K562 (cell line): ENCODE data around the gene NAA38. TPM values are rescaled to one million over a fixed set of nuclear protein-coding genes. Genes with fewer than 3 reads are reported as not detected.
A peak's percentile ranks its signal among the peaks of the same experiment; 100 is the strongest.

Source experiments
- ATAC-seq: fragments of 200-7000 bp; cut with Tn5 transposase; 3 replicates; pipeline ENCODE4 v1.9.1; 2020; ENCODE audit warnings: moderate library complexity
- BruUV-seq: library from RNA; stranded (reverse); fragments of 400-500 nt; replicated peaks from 2 replicates; lab custom pipeline; 2021; lab: Mats Ljungman, UMichigan
- CTCF ChIA-PET: fragments of 300-600 bp; formaldehyde crosslinking; extraction: SDS; loops from one replicate; lab custom pipeline; 2021; ENCODE audit warnings: low intra/inter-chr PET ratio; lab: Yijun Ruan, JAX
- POLR2A ChIA-PET: fragments of 300-600, 350-650 bp; sonication (Branson Sonifier 250); formaldehyde crosslinking; extraction: SDS; loops from one replicate; lab custom pipeline; 2021; ENCODE audit warnings: antibody characterized with exemption, inconsistent platforms; lab: Yijun Ruan, JAX
- DNase-seq, 4 experiments: peaks; one replicate each; pipeline versions ENCODE4 v3.0.0 to v3.0.0-alpha.2; 2011 to 2018; ENCODE audit warnings: low spot score in 3 of 4, mixed read lengths in 3 of 4; ENCODE audit errors: extremely low read depth in 1 of 4
- FAIRE-seq: peaks from 2 replicates; lab custom pipeline; 2011; peaks lifted over from hg19 to GRCh38; lab: Jason Lieb, UNC
- H2AFZ ChIP-seq: 2 replicates; pipeline ENCODE4 v1.6.0; 2011; ENCODE audit warnings: low read depth, low read length, control low read depth, inconsistent platforms
- H3K27ac ChIP-seq: fragments of 200-600 bp; 3 replicates; pipeline ENCODE4 v1.8.0; 2011; ENCODE audit warnings: low read depth, mild to moderate bottlenecking, control low read depth, inconsistent platforms, low read length, moderate library complexity, mixed read lengths; ENCODE audit errors: extremely low read depth
- H3K27me3 ChIP-seq, 2 experiments: fragments of 300-600 bp in 1 of 2; 2 replicates in 1 of 2; 3 replicates in 1 of 2; pipeline versions ENCODE4 v1.6.0 to v1.8.0; 2011; ENCODE audit warnings: inconsistent platforms in 2 of 2, low read length in 2 of 2, mild to moderate bottlenecking in 1 of 2, mixed read lengths in 1 of 2, moderate library complexity in 1 of 2; ENCODE audit not compliant: control insufficient read depth in 2 of 2, insufficient read depth in 2 of 2
- H3K36me3 ChIP-seq: fragments of 300-600 bp; 3 replicates; pipeline ENCODE4 v1.8.0; 2011; ENCODE audit warnings: mild to moderate bottlenecking, low read length, inconsistent platforms; ENCODE audit not compliant: control insufficient read depth, insufficient read depth
- H3K4me1 ChIP-seq, 2 experiments: fragments of 200-600 bp in 1 of 2; replicated peaks in 1 of 2; 2 replicates in 1 of 2; 3 replicates in 1 of 2; pipeline versions ENCODE4 v1.5.1 to v1.8.0; 2011; ENCODE audit warnings: inconsistent platforms in 2 of 2, low read length in 2 of 2, mild to moderate bottlenecking in 1 of 2, mixed read lengths in 1 of 2, moderate library complexity in 1 of 2; ENCODE audit not compliant: control insufficient read depth in 2 of 2, insufficient read depth in 2 of 2
- H3K4me2 ChIP-seq: 2 replicates; pipeline ENCODE4 v1.6.1; 2011; ENCODE audit warnings: low read length, control low read depth, inconsistent platforms, mixed read lengths; ENCODE audit not compliant: insufficient read depth
- H3K4me3 ChIP-seq: fragments of 200-600 bp; sonication (generic), shearing (Covaris generic); 2 replicates; pipeline ENCODE4 v1.5.1; 2016; ENCODE audit warnings: control low read depth, inconsistent platforms
- H3K79me2 ChIP-seq: fragments of 200-600 bp; 3 replicates; pipeline ENCODE4 v1.8.0; 2011; ENCODE audit warnings: low read length, inconsistent platforms; ENCODE audit not compliant: control insufficient read depth, insufficient read depth
- H3K9ac ChIP-seq, 2 experiments: 2 replicates each; pipeline versions ENCODE4 v1.6.0 to v1.6.1; 2011; ENCODE audit warnings: low read depth in 2 of 2, low read length in 2 of 2, control low read depth in 1 of 2, inconsistent platforms in 1 of 2, mild to moderate bottlenecking in 1 of 2, mixed read lengths in 1 of 2; ENCODE audit not compliant: insufficient read depth in 1 of 2
- H3K9me1 ChIP-seq: one replicate; pipeline ENCODE4 v1.6.0; 2011; ENCODE audit warnings: inconsistent platforms, mild to moderate bottlenecking, low read length, moderate library complexity; ENCODE audit not compliant: control insufficient read depth, insufficient read depth
- H3K9me3 ChIP-seq: replicated peaks from 2 replicates; pipeline ENCODE4 v1.5.1; 2011; ENCODE audit warnings: low read depth, low read length, inconsistent platforms; ENCODE audit not compliant: control insufficient read depth, insufficient read depth
- H4K20me1 ChIP-seq: replicated peaks from 2 replicates; pipeline ENCODE4 v1.6.1; 2011; ENCODE audit warnings: low read length, inconsistent platforms, mixed read lengths; ENCODE audit not compliant: control insufficient read depth, insufficient read depth
- ARID2 ChIP-seq: fragments of 450-650 bp; IDR thresholded peaks from 2 replicates; pipeline ENCODE4 v1.6.1; 2017; ENCODE audit warnings: antibody characterized with exemption, mild to moderate bottlenecking
- BCOR ChIP-seq: fragments of 450-650 bp; IDR thresholded peaks from 2 replicates; pipeline ENCODE4 v1.6.1; 2016
- BHLHE40 ChIP-seq: IDR thresholded peaks from 2 replicates; pipeline ENCODE4 v1.6.1; 2011; ENCODE audit warnings: low read length, improper control_type of control experiment
- CXXC5 ChIP-seq: fragments of 250-450 bp; sonication (Bioruptor Pico); IDR thresholded peaks from 2 replicates; pipeline ENCODE4 v1.8.0; 2022; ENCODE audit warnings: inconsistent platforms, mild to moderate bottlenecking, moderate library complexity
- HMG20A ChIP-seq: fragments of 450-650 bp; formaldehyde crosslinking; conservative IDR thresholded peaks from 2 replicates; pipeline ENCODE4 v1.4.0; 2020; ENCODE audit warnings: mild to moderate bottlenecking, mixed read lengths
- MCM5 ChIP-seq: fragments of 450-650 bp; IDR thresholded peaks from 2 replicates; pipeline ENCODE4 v1.6.1; 2016; ENCODE audit warnings: low read depth
- MECOM ChIP-seq: fragments of 250-450 bp; sonication (Bioruptor Pico); IDR thresholded peaks from 2 replicates; pipeline ENCODE4 v1.8.0; 2022; ENCODE audit warnings: inconsistent platforms
- NR2C2 ChIP-seq, 2 experiments: fragments of 200-800 bp in 1 of 2; sonication (Bioruptor generic) in 1 of 2; sonication (generic) in 1 of 2; formaldehyde crosslinking in 1 of 2; IDR thresholded peaks; 2 replicates each; pipeline versions ENCODE4 v1.6.1 to v1.8.0; 2016 to 2022; ENCODE audit warnings: mild to moderate bottlenecking in 1 of 2, missing compliant biosample characterization in 1 of 2, missing genetic modification characterization in 1 of 2, missing genetic modification reagents in 1 of 2
- PHF8 ChIP-seq: fragments of 200-600 bp; sonication (generic); IDR thresholded peaks from 2 replicates; pipeline ENCODE4 v1.6.1; 2012; ENCODE audit warnings: mixed run types, mild to moderate bottlenecking, inconsistent platforms, low read length, moderate library complexity, borderline replicate concordance
- TCFL5 ChIP-seq: fragments of 250-450 bp; sonication (Bioruptor Pico); conservative IDR thresholded peaks from 2 replicates; pipeline ENCODE4 v1.6.1; 2021; ENCODE audit warnings: mild to moderate bottlenecking, moderate library complexity, matching md5 sums
- ZBTB17 ChIP-seq: fragments of 450-650 bp; formaldehyde crosslinking; IDR thresholded peaks from 2 replicates; pipeline ENCODE4 v1.4.0; 2020; ENCODE audit warnings: mild to moderate bottlenecking
- ZFX ChIP-seq: sonication (generic); formaldehyde crosslinking; IDR thresholded peaks from 2 replicates; pipeline ENCODE4 v1.8.0; 2022; ENCODE audit warnings: mild to moderate bottlenecking, missing genetic modification reagents, moderate library complexity
- WGBS: fragments of 100-300 bp; shearing (Covaris generic); methylation state at CpG from one replicate; pipeline ENCODE4 v1.1.6; 2016; ENCODE audit warnings: low coverage, mixed read lengths; ENCODE audit not compliant: insufficient coverage; ENCODE audit errors: missing lambda C conversion rate; 5-methylcytosine and 5-hydroxymethylcytosine counted together
- in situ Hi-C: fragments of 300-500 bp; cut with MboI; formaldehyde crosslinking; loops from 4 replicates; pipeline ENCODE4 v1.15.0; 2018; ENCODE audit warnings: inconsistent platforms, mixed read lengths
- intact Hi-C: fragments of 100-400 bp; cut with micrococcal nuclease; formaldehyde crosslinking; loops from 2 replicates; pipeline ENCODE4 v1.14.2; 2022
- polyA plus RNA-seq, 8 experiments: library from polyadenylated mRNA; depleted of rRNA in 4 of 8; stranded (reverse) in 5 of 8; unstranded in 3 of 8; fragments of >200 nt; fragmentation: Nextera tagmentation in 2 of 8; fragmentation: Illumina TruSeq in 1 of 8; extraction: Ambion mirVana in 2 of 8; extraction: Trizol in 1 of 8; gene quantifications; 2 replicates each; pipeline versions ENCODE4 v1.2.1 to v1.2.3, GENCODE V29; 2011 to 2014; ENCODE audit warnings: inconsistent platforms in 1 of 8, missing spikeins in 1 of 8
- total RNA-seq, 7 experiments: library from RNA; depleted of rRNA in 6 of 7; stranded (reverse); fragments of >200 nt in 6 of 7; fragmentation: Illumina TruSeq in 2 of 7; extraction: Trizol in 2 of 7; gene quantifications; 2 replicates each; pipeline versions ENCODE4 v1.2.1 to v1.2.3, GENCODE V29; 2011 to 2021; ENCODE audit warnings: low replicate concordance in 1 of 7
- TF ChIP-seq, protein P1 (sequence below): fragments of 200-800 bp; sonication (Bioruptor generic); IDR thresholded peaks from 2 replicates; pipeline ENCODE4 v1.6.1; 2017; ENCODE audit warnings: missing genetic modification characterization, missing compliant biosample characterization
- TF ChIP-seq, protein P2 (sequence below): fragments of 250-450 bp; sonication (Bioruptor Pico); IDR thresholded peaks from 2 replicates; pipeline ENCODE4 v1.4.0; 2020; ENCODE audit warnings: mild to moderate bottlenecking
- TF ChIP-seq, protein P3 (sequence below), 3 experiments: fragments of 200-800 bp in 1 of 3; sonication (Bioruptor generic) in 1 of 3; sonication (generic) in 1 of 3; formaldehyde crosslinking in 1 of 3; IDR thresholded peaks; 2 replicates each; pipeline versions ENCODE4 v1.6.1 to v1.8.0; 2016 to 2022; ENCODE audit warnings: mild to moderate bottlenecking in 2 of 3, missing compliant biosample characterization in 2 of 3, missing genetic modification characterization in 2 of 3, missing genetic modification reagents in 1 of 3

NAA38 gene
- total and polyA plus RNA-seq, 9 of the 15 experiments (the other 6 are each of a cell fraction or from before 2014, with no cell fraction given): 16.4 to 99.8 (median 57.3) TPM

DNA sequence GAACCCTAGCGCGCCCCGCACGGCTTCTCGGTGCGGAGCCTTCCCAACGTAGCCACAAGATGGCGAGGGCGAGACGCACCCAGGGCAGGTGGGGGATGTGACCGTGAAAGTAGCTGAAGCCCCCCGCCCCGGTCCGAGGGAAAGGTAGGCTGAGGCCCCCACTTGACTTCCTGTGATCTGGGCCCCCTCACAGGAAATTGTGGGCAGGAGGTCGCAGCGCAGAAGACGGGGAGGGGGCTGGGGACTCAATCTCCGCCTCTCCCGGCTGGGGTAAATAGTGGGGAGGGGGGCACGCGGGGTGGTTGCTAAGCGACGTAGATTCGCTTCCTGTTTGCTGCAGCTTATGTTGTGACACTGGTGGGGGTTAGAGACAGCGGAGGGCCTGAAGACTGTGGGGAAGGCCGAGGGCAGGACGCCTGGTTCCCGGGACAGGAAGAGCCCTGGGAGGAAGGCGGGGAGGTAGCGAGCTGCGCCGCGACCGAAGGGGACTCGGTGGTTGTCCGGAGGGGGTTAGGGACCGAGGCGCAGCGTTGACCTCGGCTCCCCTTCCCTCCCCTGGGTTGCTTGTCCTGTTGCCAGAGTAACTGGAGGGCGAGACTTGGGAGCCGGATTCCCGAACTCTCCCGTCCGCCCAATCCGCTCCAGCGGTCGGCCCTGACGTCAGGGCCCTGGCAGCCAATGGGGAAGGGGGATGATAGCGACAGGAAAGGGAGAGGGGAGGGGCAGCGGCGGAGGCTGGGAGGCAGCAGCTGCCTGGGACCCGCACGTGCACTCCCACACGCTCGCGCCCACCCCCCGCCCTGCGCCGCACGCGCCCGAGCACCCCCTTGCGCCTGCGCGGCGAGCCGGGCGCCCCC lies 22.2 kb downstream of the NAA38 start:
- Histone ChIP-seq H3K4me3 (peak overlapping the region; percentile 65), H3K4me1 (peaks cover 34 to 50% of the 10 kb centered on the region in 2 experiments), H3K79me2 (peaks cover 16% of the 10 kb centered on the region), H3K9me3 (no peaks in the 10 kb centered on the region), H4K20me1 (no peaks in the 10 kb centered on the region), H3K9ac (peak overlapping the region; percentile 77 to 91; a peak in 3 of 4 replicates), H2AFZ (peak overlapping the region; percentile 87), H3K27me3 (peaks cover 8 to 14% of the 10 kb centered on the region in 2 experiments; a peak in 4 of 5 replicates), H3K9me1 (no peaks in the 10 kb centered on the region), H3K4me2 (peak overlapping the region; percentile 88), H3K36me3 (peaks cover 3% of the 10 kb centered on the region; the same call in 1 of the 3 replicates), H3K27ac (peak overlapping the region; percentile 85)
- DNase-seq: peak; percentile 84 to 96 (median 90)
- no TSS peak for BruUV-seq
- peak; percentile 98 for FAIRE-seq
- ATAC-seq: peak; percentile 65
- WGBS: 0% methylated on average over 21 of the region's 69 CpGs
- intact Hi-C loops: loop anchor here (2.0 to 10.0 kb wide), 3 partner anchors 22 to 290 kb away; partner anchors contain the start of genes HES7 and NAA38
- POLR2A ChIA-PET: interaction anchor here (0.6 to 1.3 kb wide), 7 partner anchors 10 to 515 kb away, joined by 3 to 4 read pairs (median 4); partner anchors contain the start of genes NAA38 and TP53
- CTCF ChIA-PET: no interaction called here
- in situ Hi-C loops: no loop called here
- TF ChIP-seq, protein P1, sequence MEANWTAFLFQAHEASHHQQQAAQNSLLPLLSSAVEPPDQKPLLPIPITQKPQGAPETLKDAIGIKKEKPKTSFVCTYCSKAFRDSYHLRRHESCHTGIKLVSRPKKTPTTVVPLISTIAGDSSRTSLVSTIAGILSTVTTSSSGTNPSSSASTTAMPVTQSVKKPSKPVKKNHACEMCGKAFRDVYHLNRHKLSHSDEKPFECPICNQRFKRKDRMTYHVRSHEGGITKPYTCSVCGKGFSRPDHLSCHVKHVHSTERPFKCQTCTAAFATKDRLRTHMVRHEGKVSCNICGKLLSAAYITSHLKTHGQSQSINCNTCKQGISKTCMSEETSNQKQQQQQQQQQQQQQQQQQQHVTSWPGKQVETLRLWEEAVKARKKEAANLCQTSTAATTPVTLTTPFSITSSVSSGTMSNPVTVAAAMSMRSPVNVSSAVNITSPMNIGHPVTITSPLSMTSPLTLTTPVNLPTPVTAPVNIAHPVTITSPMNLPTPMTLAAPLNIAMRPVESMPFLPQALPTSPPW (CRISPR knock-in tag): peak; percentile 91
- peak; percentile 42; the same call in 1 of the 2 replicates for TF ChIP-seq ZFX (CRISPR knock-in tag)
- TF ChIP-seq, protein P2, sequence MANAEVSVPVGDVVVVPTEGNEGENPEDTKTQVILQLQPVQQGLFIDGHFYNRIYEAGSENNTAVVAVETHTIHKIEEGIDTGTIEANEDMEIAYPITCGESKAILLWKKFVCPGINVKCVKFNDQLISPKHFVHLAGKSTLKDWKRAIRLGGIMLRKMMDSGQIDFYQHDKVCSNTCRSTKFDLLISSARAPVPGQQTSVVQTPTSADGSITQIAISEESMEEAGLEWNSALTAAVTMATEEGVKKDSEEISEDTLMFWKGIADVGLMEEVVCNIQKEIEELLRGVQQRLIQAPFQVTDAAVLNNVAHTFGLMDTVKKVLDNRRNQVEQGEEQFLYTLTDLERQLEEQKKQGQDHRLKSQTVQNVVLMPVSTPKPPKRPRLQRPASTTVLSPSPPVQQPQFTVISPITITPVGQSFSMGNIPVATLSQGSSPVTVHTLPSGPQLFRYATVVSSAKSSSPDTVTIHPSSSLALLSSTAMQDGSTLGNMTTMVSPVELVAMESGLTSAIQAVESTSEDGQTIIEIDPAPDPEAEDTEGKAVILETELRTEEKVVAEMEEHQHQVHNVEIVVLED (CRISPR knock-in tag): 0 out of 2 replicates have a peak, but pooled peaks have one; percentile 17
- TF ChIP-seq ZBTB17 (CRISPR knock-in tag): no peak
- peak; percentile 99 for TF ChIP-seq BHLHE40
- TF ChIP-seq BCOR: no peak; the same call in 1 of the 2 replicates
- peak; percentile 32; the same call in 1 of the 2 replicates for TF ChIP-seq PHF8
- TF ChIP-seq CXXC5 (CRISPR knock-in tag): peak; percentile 87
- 0 out of 2 replicates have a peak, but pooled peaks have one; percentile 9 for TF ChIP-seq ARID2
- TF ChIP-seq, protein P3, sequence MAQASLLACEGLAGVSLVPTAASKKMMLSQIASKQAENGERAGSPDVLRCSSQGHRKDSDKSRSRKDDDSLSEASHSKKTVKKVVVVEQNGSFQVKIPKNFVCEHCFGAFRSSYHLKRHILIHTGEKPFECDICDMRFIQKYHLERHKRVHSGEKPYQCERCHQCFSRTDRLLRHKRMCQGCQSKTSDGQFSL (CRISPR knock-in tag; IDR thresholded peaks at IDR 0.05): peak; percentile 51; the same call in 1 of the 2 replicates
- TF ChIP-seq, protein P3 (tag; IDR thresholded peaks at IDR 0.05): no peak; a peak in 1 of 4 replicates
- TF ChIP-seq HMG20A (CRISPR knock-in tag): no peak
- TF ChIP-seq NR2C2 (CRISPR knock-in tag; IDR thresholded peaks at IDR 0.05): 0 out of 2 replicates have a peak, but pooled peaks have one; percentile 30
- TF ChIP-seq NR2C2 (tag; IDR thresholded peaks at IDR 0.05): no peak; the same call in 1 of the 2 replicates
- TF ChIP-seq TCFL5 (CRISPR knock-in tag): no peak
- no peak for TF ChIP-seq MCM5
- no peak for TF ChIP-seq MECOM
